Fibroblast of villous mesenchyme (primary cell): ENCODE measurements around the gene TCF7. TPM values are rescaled to one million over a fixed set of nuclear protein-coding genes. Genes with fewer than 3 reads are reported as not detected.

Source experiments
- DNase-seq: peaks from one replicate; pipeline ENCODE4 v3.0.0-alpha.2; 2010; ENCODE audit warnings: low read depth
- H3K4me3 ChIP-seq: 2 replicates; pipeline ENCODE4 v1.5.1; 2011; ENCODE audit warnings: low read depth, mild to moderate bottlenecking, low read length
- CTCF ChIP-seq: IDR thresholded peaks from 2 replicates; pipeline ENCODE4 v1.5.1; 2012; ENCODE audit warnings: low read depth, mild to moderate bottlenecking, low read length; ENCODE audit not compliant: insufficient read depth
- total RNA-seq: library from RNA; depleted of rRNA; stranded (reverse); fragments of >200 nt; gene quantifications from 2 replicates; pipeline ENCODE4 v1.2.3, GENCODE V29; 2012

Gene TCF7
- total RNA-seq, 1 donor: under 0.01 TPM

GRCh38 chr5:134075102-134075501 is 39.4 kb upstream of the TCF7 start:
- no peak overlapping the region for H3K4me3 ChIP-seq
- no peak for TF ChIP-seq CTCF
- no peak for DNase-seq

- DNase-seq: no peak
- no peak overlapping the region for H3K4me3 ChIP-seq
- no peak for TF ChIP-seq CTCF
Observed at GRCh38 chr5:134077926-134078580, 36.4 kb upstream of the TCF7 start.

GRCh38 chr5:134079748-134080581 is 34.5 kb upstream of the TCF7 start:
- no peak overlapping the region for H3K4me3 ChIP-seq
- DNase-seq: no peak
- TF ChIP-seq CTCF: no peak

- no peak for DNase-seq
- TF ChIP-seq CTCF: no peak
- H3K4me3 ChIP-seq: no peak overlapping the region
Observed at GRCh38 chr5:134082264-134082992, 32.1 kb upstream of the TCF7 start.

- no peak for TF ChIP-seq CTCF
- no peak for DNase-seq
- no peak overlapping the region for H3K4me3 ChIP-seq
Observed at GRCh38 chr5:134083517-134083916, 31.0 kb upstream of the TCF7 start.

GRCh38 chr5:134084022-134084565 is 30.4 kb upstream of the TCF7 start:
- H3K4me3 ChIP-seq: no peak overlapping the region
- no peak for TF ChIP-seq CTCF
- no peak for DNase-seq
